Natural killer cell treated with Interleukin-12 subunit alpha and Interleukin-12 subunit beta and Interleukin-15 and Interleukin-18, amount 100 ng/mL, for 72 hours (primary cell): Measurements from ENCODE around the gene HTR4. TPM values are rescaled to one million over a fixed set of nuclear protein-coding genes. Genes with fewer than 3 reads are reported as not detected.
A peak's percentile ranks its signal among the peaks of the same experiment; 100 is the strongest.

Experiments used
- ATAC-seq, 2 donors: fragments of 150-1000 bp; cut with Tn5 transposase in 1 of 2; sonication (Bioruptor Pico), chemical (Tn5 transposase) in 1 of 2; 2 replicates each; pipeline ENCODE4 v1.10.0; 2021
- DNase-seq: peaks from one replicate; pipeline ENCODE4 v3.0.0; 2022; ENCODE audit warnings: low spot score
- H3K27ac Mint-ChIP-seq, 2 donors: 1 replicate in 1 of 2; 2 replicates in 1 of 2; pipeline ENCODE4 v1.8.0; 2022; ENCODE audit warnings: mixed read lengths in 2 of 2, mild to moderate bottlenecking in 1 of 2, moderate library complexity in 1 of 2
- H3K27me3 Mint-ChIP-seq, 2 donors: 1 replicate in 1 of 2; 2 replicates in 1 of 2; pipeline ENCODE4 v1.8.0; 2022; ENCODE audit warnings: mixed read lengths in 2 of 2
- H3K36me3 Mint-ChIP-seq: one replicate; pipeline ENCODE4 v1.8.0; 2022; ENCODE audit warnings: mixed read lengths
- H3K4me1 Mint-ChIP-seq, 2 donors: 1 replicate in 1 of 2; 2 replicates in 1 of 2; pipeline ENCODE4 v1.8.0; 2022; ENCODE audit warnings: low read depth in 2 of 2, mixed read lengths in 2 of 2, mild to moderate bottlenecking in 1 of 2
- H3K4me3 Mint-ChIP-seq: one replicate; pipeline ENCODE4 v1.8.0; 2022; ENCODE audit warnings: mixed read lengths
- H3K9me3 Mint-ChIP-seq: 2 replicates; pipeline ENCODE4 v1.8.0; 2022; ENCODE audit warnings: mixed read lengths
- total RNA-seq, 2 donors: library from RNA; stranded (reverse); gene quantifications; one replicate each; pipeline ENCODE4 v1.2.3, GENCODE V29; 2022

HTR4 gene
- total RNA-seq, 2 donors from 2014 or later = not detected

GRCh38 chr5:148640471-148640870 lies 13.9 kb downstream of the HTR4 start:
- Mint-ChIP-seq H3K27me3 (peaks cover 38 to 58% of the 10 kb centered on the region in 2 donors), H3K4me1 (peaks cover 0 to 5% of the 10 kb centered on the region in 2 donors), H3K9me3 (no peaks in the 10 kb centered on the region), H3K4me3 (no peak overlapping the region), H3K27ac (no peak overlapping the region), H3K36me3 (no peaks in the 10 kb centered on the region)
- ATAC-seq = no peak
- DNase-seq = no peak

DNA sequence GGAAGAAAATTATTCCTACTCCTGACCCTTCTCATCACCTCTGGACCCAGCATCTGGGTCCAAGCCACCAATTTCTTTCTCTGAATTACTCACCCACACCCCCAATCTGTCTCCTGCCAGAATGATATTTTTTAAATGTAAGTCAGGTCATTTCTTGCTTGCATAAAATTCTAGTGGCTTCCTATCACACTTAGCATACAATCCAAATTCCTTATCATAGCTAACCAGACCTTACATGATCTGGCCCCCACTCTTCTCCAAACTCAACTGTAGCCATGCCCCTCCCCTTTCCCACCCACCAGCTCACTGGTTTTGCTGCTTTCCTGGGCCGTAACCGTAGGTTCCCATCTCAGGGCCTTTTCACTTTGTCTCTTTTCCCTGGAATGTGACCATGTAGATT lies 15.2 kb downstream of the HTR4 start:
- Mint-ChIP-seq H3K9me3 (no peaks in the 10 kb centered on the region), H3K4me3 (no peak overlapping the region), H3K27me3 (peaks cover 43 to 69% of the 10 kb centered on the region in 2 donors), H3K4me1 (peaks cover 0 to 5% of the 10 kb centered on the region in 2 donors), H3K27ac (no peak overlapping the region), H3K36me3 (no peaks in the 10 kb centered on the region)
- DNase-seq = no peak
- no peak for ATAC-seq

- Mint-ChIP-seq H3K4me1 (peaks cover 2 to 8% of the 10 kb centered on the region in 2 donors), H3K27me3 (peaks cover 41 to 60% of the 10 kb centered on the region in 2 donors), H3K36me3 (no peaks in the 10 kb centered on the region), H3K9me3 (no peaks in the 10 kb centered on the region), H3K27ac (no peak overlapping the region), H3K4me3 (no peak overlapping the region)
- DNase-seq (no peak), ATAC-seq (no peak)
These were observed 18.0 kb downstream of the HTR4 start for GRCh38 chr5:148636353-148636752.

GRCh38 chr5:148635321-148636083 lies 18.8 kb downstream of the HTR4 start:
- ATAC-seq = no peak
- no peak overlapping the region for H3K4me3 Mint-ChIP-seq
- no peak overlapping the region for H3K27ac Mint-ChIP-seq

GRCh38 chr5:148633067-148633377 lies 21.3 kb downstream of the HTR4 start:
- Mint-ChIP-seq H3K27ac (no peak overlapping the region), H3K9me3 (no peaks in the 10 kb centered on the region), H3K4me1 (peaks cover 2 to 3% of the 10 kb centered on the region in 2 donors), H3K36me3 (no peaks in the 10 kb centered on the region), H3K27me3 (peaks cover 32 to 46% of the 10 kb centered on the region in 2 donors), H3K4me3 (no peak overlapping the region)
- ATAC-seq (no peak), DNase-seq (no peak)

More at GRCh38 chr5:148635321-148636083, 18.8 kb downstream of the HTR4 start:
- Mint-ChIP-seq H3K36me3 (no peaks in the 10 kb centered on the region), H3K27me3 (peaks cover 41 to 60% of the 10 kb centered on the region in 2 donors), H3K9me3 (no peaks in the 10 kb centered on the region), H3K4me1 (peaks cover 2 to 8% of the 10 kb centered on the region in 2 donors)
- no peak for DNase-seq

DNA sequence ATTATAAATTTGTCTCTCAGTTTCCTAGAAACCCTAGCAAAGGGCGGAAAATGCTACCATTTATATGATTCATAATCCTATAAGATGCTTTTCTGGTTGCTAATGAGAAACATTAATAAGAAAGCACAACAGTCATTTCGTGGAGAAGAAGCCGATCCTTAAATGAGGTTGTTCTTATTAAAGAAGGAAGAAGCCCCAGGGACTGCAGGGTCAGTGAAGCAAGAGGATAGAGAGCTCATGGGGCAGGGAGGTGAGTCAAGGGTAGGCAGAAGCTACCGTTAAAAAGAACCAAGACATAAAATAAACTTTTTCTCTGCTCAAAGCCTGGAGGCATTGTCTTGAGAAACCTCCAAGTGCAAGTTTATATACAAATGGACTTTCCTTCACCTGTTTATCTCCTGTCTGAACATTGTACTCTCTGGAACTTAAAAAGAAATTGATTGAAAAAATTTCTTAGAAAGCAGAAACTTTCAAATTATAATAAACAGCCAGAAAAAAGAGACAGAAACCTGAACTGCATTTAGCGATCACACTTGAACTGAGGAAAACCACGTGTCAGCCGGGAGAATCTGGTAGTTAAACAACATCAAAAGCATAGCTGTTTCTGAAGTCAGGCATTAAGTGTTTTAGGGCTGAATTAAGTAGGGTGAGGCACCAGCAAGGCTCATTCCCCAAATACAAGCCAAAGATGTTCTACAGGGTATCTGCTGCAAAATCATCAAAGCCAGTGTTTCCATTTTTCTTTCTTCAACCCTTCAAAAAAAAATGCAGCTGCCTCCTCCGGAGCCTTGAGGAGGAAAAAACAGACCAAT lies 21.9 kb downstream of the HTR4 start:
- Mint-ChIP-seq H3K9me3 (no peaks in the 10 kb centered on the region), H3K36me3 (no peaks in the 10 kb centered on the region), H3K27ac (no peak overlapping the region), H3K27me3 (peaks cover 28 to 48% of the 10 kb centered on the region in 2 donors), H3K4me3 (no peak overlapping the region), H3K4me1 (peaks cover 2 to 3% of the 10 kb centered on the region in 2 donors)
- no peak for ATAC-seq
- DNase-seq = no peak

DNA sequence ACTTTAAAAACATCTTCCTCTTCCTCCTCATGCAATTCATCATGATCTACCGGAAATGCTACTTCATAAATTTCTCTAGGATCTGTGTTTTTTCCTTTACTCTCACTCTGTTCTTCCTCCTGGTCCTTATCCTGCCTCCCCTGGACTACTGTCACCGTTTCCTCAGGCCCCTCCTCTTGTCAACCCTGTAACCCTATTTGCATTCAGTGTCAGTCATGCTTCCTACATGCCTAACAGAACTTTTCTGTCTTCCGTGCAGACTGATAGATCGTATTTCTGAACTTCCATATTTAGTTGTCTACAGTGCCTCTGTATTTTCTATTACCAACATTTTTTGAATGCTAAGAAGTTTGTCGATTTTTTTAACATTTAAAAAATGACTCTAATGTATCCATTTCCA lies 27.3 kb downstream of the HTR4 start:
- H3K9me3 Mint-ChIP-seq = no peaks in the 10 kb centered on the region
- no peak for ATAC-seq
- DNase-seq = no peak
- no peaks in the 10 kb centered on the region for H3K36me3 Mint-ChIP-seq
- peaks cover 43 to 64% of the 10 kb centered on the region in 2 donors for H3K27me3 Mint-ChIP-seq
- peaks cover 6 to 10% of the 10 kb centered on the region in 2 donors for H3K4me1 Mint-ChIP-seq
- no peak overlapping the region for H3K27ac Mint-ChIP-seq
- H3K4me3 Mint-ChIP-seq = no peak overlapping the region

- ATAC-seq (no peak), DNase-seq (no peak)
- Mint-ChIP-seq H3K9me3 (no peaks in the 10 kb centered on the region), H3K27me3 (peaks cover 42 to 64% of the 10 kb centered on the region in 2 donors), H3K4me3 (no peak overlapping the region), H3K27ac (no peak overlapping the region), H3K36me3 (no peaks in the 10 kb centered on the region), H3K4me1 (peaks cover 12 to 16% of the 10 kb centered on the region in 2 donors)
These were observed 28.2 kb downstream of the HTR4 start for GRCh38 chr5:148626081-148626613.

DNA sequence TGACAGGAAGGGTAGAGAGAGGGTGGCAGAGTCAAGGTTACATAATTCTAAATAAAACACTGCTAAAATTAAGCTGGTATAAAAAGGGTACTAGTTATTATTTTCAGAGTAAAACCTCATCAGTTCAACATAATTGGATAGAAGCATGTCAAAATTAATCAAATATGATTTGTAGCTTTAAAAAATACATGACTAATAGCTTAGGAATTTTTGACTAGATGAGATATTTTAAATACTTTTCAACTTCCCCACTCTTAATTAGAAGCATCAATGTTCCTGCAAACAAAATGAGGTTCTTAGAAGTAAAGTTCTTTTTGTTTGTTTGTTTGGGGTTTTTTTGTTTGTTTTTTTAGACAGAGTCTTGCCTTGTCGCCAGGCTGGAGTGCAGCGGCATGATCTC lies 29.1 kb downstream of the HTR4 start:
- H3K9me3 Mint-ChIP-seq = no peaks in the 10 kb centered on the region
- no peak for DNase-seq
- no peaks in the 10 kb centered on the region for H3K36me3 Mint-ChIP-seq
- peaks cover 38 to 55% of the 10 kb centered on the region in 2 donors for H3K27me3 Mint-ChIP-seq
- peaks cover 18 to 25% of the 10 kb centered on the region in 2 donors for H3K4me1 Mint-ChIP-seq
- ATAC-seq = no peak
- H3K4me3 Mint-ChIP-seq = no peak overlapping the region
- no peak overlapping the region for H3K27ac Mint-ChIP-seq

DNA sequence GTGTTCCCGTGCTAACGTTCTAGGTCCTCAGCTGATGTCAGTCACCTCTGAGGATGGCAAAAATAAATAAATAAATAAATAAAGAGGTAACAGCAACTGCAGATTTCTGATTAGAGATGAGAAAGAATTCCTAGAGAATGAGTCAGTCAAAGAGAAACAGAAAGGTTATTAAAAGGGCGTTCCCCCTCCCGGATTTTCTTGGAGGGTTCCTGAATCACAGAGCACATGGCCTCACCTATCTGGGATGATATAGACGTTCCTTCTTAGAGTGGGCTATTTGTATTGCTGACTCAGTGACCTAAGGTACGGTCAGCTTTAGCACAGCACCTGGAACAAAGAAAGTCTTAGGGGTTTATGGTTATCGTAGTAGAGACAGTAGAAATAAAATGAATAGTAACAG lies 30.6 kb downstream of the HTR4 start:
- H3K4me1 Mint-ChIP-seq = peaks cover 28 to 38% of the 10 kb centered on the region in 2 donors
- H3K4me3 Mint-ChIP-seq = no peak overlapping the region
- no peaks in the 10 kb centered on the region for H3K9me3 Mint-ChIP-seq

GRCh38 chr5:148623101-148623500 lies 31.2 kb downstream of the HTR4 start:
- H3K4me1 Mint-ChIP-seq = peaks cover 32 to 43% of the 10 kb centered on the region in 2 donors

More for the DNA sequence above, 30.6 kb downstream of the HTR4 start:
- DNase-seq = no peak
- Mint-ChIP-seq H3K27me3 (peaks cover 38 to 62% of the 10 kb centered on the region in 2 donors), H3K36me3 (no peaks in the 10 kb centered on the region), H3K27ac (no peak overlapping the region)
- no peak for ATAC-seq

DNA sequence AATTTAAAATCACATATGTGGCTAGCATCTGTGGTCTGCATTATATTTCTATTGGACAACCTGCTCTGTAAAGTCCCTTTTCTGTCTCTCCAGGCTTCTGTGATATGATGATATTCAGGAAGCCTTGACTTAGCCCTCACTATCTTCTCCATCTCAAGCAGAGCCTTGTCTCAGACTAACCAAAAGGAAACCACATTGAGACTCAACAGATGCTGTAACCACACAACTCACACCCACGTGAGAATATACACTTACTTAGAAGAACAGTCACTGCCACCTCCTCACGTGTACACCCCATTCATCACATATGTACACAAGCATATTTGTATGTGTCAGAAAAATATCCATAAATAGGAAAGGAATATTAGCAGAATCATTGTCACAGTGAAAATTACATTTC lies 33.6 kb downstream of the HTR4 start:
- peaks cover 34 to 43% of the 10 kb centered on the region in 2 donors for H3K4me1 Mint-ChIP-seq
- H3K9me3 Mint-ChIP-seq = no peaks in the 10 kb centered on the region
- peak overlapping the region; percentile 5 to 14 for H3K27ac Mint-ChIP-seq
- peak; percentile 89 to 94 for ATAC-seq
- H3K27me3 Mint-ChIP-seq = peaks cover 45 to 68% of the 10 kb centered on the region in 2 donors
- no peaks in the 10 kb centered on the region for H3K36me3 Mint-ChIP-seq
- H3K4me3 Mint-ChIP-seq = peak overlapping the region; percentile 37
- DNase-seq = no peak

More at GRCh38 chr5:148623101-148623500, 31.2 kb downstream of the HTR4 start:
- no peak overlapping the region for H3K27ac Mint-ChIP-seq
- DNase-seq (no peak), ATAC-seq (no peak)
- no peaks in the 10 kb centered on the region for H3K36me3 Mint-ChIP-seq
- no peaks in the 10 kb centered on the region for H3K9me3 Mint-ChIP-seq
- peaks cover 45 to 68% of the 10 kb centered on the region in 2 donors for H3K27me3 Mint-ChIP-seq
- H3K4me3 Mint-ChIP-seq = no peak overlapping the region

GRCh38 chr5:148620091-148620490 lies 34.2 kb downstream of the HTR4 start:
- H3K36me3 Mint-ChIP-seq = no peaks in the 10 kb centered on the region
- ATAC-seq (no peak), DNase-seq (no peak)
- H3K4me3 Mint-ChIP-seq = peak overlapping the region; percentile 40
- H3K9me3 Mint-ChIP-seq = no peaks in the 10 kb centered on the region
- H3K4me1 Mint-ChIP-seq = peaks cover 34 to 43% of the 10 kb centered on the region in 2 donors
- peak overlapping the region in 1 of 2 donors; percentile 36 for H3K27ac Mint-ChIP-seq
- H3K27me3 Mint-ChIP-seq = peaks cover 45 to 65% of the 10 kb centered on the region in 2 donors

DNA sequence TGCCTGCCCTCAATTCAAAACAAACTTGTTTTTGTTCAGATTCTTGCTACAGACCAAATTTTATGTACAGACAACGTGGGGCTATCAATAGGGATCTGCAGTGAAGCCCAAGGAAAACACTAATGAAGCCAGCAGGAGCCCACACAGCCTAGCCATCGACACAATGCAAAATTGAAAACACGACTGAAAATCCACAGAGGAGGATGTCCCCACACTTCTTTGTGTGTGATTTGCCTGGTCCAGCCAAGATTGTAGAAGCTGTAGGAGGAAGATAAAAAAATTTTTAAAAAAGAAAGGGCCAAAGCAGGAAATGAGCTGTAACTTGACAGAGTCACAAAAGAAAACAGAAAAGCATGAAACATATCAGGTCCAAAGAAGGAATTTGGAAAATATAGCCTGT lies 34.8 kb downstream of the HTR4 start:
- peak overlapping the region; percentile 40 for H3K4me3 Mint-ChIP-seq
- DNase-seq (no peak), ATAC-seq (no peak)
- H3K9me3 Mint-ChIP-seq = no peaks in the 10 kb centered on the region
- no peaks in the 10 kb centered on the region for H3K36me3 Mint-ChIP-seq
- H3K4me1 Mint-ChIP-seq = peaks cover 34 to 43% of the 10 kb centered on the region in 2 donors
- H3K27ac Mint-ChIP-seq = peak overlapping the region in 1 of 2 donors; percentile 36
- peaks cover 41 to 59% of the 10 kb centered on the region in 2 donors for H3K27me3 Mint-ChIP-seq
